Esophagus muscularis mucosa (tissue), 3 donors: ENCODE data around the gene ATG16L2.

ENCODE experiments used
- CTCF ChIP-seq, 3 experiments: fragments of 200-600 bp in 2 of 3; fragments of 450-650 bp in 1 of 3; sonication (generic) in 2 of 3; IDR thresholded peaks; one replicate each; pipeline ENCODE4 v1.5.1; 2017 to 2019; ENCODE audit warnings: antibody characterized with exemption in 3 of 3, mild to moderate bottlenecking in 2 of 3, moderate library complexity in 1 of 3
- POLR2A ChIP-seq: fragments of 450-650 bp; IDR thresholded peaks from one replicate; pipeline ENCODE4 v1.6.1; 2017; ENCODE audit warnings: antibody characterized with exemption, moderate library complexity, mild to moderate bottlenecking, low read depth
- POLR2AphosphoS5 ChIP-seq, 2 donors: sonication (generic); formaldehyde crosslinking; IDR thresholded peaks; one replicate each; pipeline ENCODE4 v1.6.1; 2017; ENCODE audit warnings: antibody characterized with exemption in 2 of 2

- TF ChIP-seq CTCF (IDR thresholded peaks at IDR 0.05) (no peak), POLR2A (no peak), POLR2AphosphoS5 (IDR thresholded peaks at IDR 0.05) (no peak)
Observed at GRCh38 chr11:72783144-72783905, 30.9 kb upstream of the ATG16L2 start.
